Measurements from ENCODE around the gene ARMH1. TPM values are rescaled to one million over a fixed set of nuclear protein-coding genes. Genes with fewer than 3 reads are reported as not detected.
A peak's percentile ranks its signal among the peaks of the same experiment; 100 is the strongest.
"Not testable (repeated sequence)": the region's sequence is repeated elsewhere in the genome, so short reads cannot be mapped to it uniquely, and the experiment has no call there.

Gene ARMH1
- total RNA-seq, 2 experiments from 2014 or later = 139 to 144 TPM

GRCh38 chr1:44652445-44653106 lies 21.9 kb upstream of the ARMH1 start:
- Mint-ChIP-seq H3K4me1 (no peaks in the 10 kb centered on the region), H3K9me3 (no peaks in the 10 kb centered on the region), H3K27ac (peak overlapping the region; percentile 17), H3K27me3 (no peaks in the 10 kb centered on the region), H3K4me3 (no peak overlapping the region), H3K36me3 (no peaks in the 10 kb centered on the region)
- peak; percentile 72 for DNase-seq

- Mint-ChIP-seq H3K27ac (no peak overlapping the region), H3K9me3 (no peaks in the 10 kb centered on the region), H3K36me3 (no peaks in the 10 kb centered on the region), H3K4me3 (no peak overlapping the region), H3K4me1 (no peaks in the 10 kb centered on the region), H3K27me3 (no peaks in the 10 kb centered on the region)
- no peak for DNase-seq
Measured at GRCh38 chr1:44653107-44653964, 21.2 kb upstream of the ARMH1 start.

- no peaks in the 10 kb centered on the region for H3K9me3 Mint-ChIP-seq
Measured at GRCh38 chr1:44654621-44655187, 19.8 kb upstream of the ARMH1 start.

GRCh38 chr1:44655609-44656008 lies 18.9 kb upstream of the ARMH1 start:
- peak; percentile 17 for DNase-seq
- H3K4me1 Mint-ChIP-seq = no peaks in the 10 kb centered on the region
- H3K27ac Mint-ChIP-seq = no peak overlapping the region
- no peak overlapping the region for H3K4me3 Mint-ChIP-seq
- H3K27me3 Mint-ChIP-seq = no peaks in the 10 kb centered on the region
- H3K36me3 Mint-ChIP-seq = no peaks in the 10 kb centered on the region
- no peaks in the 10 kb centered on the region for H3K9me3 Mint-ChIP-seq

More at GRCh38 chr1:44654621-44655187, 19.8 kb upstream of the ARMH1 start:
- H3K4me1 Mint-ChIP-seq = no peaks in the 10 kb centered on the region
- no peak overlapping the region for H3K4me3 Mint-ChIP-seq
- no peaks in the 10 kb centered on the region for H3K36me3 Mint-ChIP-seq
- no peaks in the 10 kb centered on the region for H3K27me3 Mint-ChIP-seq
- no peak overlapping the region for H3K27ac Mint-ChIP-seq
- no peak for DNase-seq

- no peak for DNase-seq
- Mint-ChIP-seq H3K4me1 (peaks cover 7% of the 10 kb centered on the region), H3K27ac (no peak overlapping the region)
Measured at GRCh38 chr1:44659566-44659965, 14.9 kb upstream of the ARMH1 start.

GRCh38 chr1:44660176-44660575 lies 14.3 kb upstream of the ARMH1 start:
- Mint-ChIP-seq H3K36me3 (no peaks in the 10 kb centered on the region), H3K4me1 (peaks cover 14% of the 10 kb centered on the region), H3K27ac (no peak overlapping the region), H3K27me3 (no peaks in the 10 kb centered on the region), H3K4me3 (no peak overlapping the region), H3K9me3 (no peaks in the 10 kb centered on the region)
- no peak for DNase-seq

More at GRCh38 chr1:44659566-44659965, 14.9 kb upstream of the ARMH1 start:
- no peaks in the 10 kb centered on the region for H3K9me3 Mint-ChIP-seq
- no peak overlapping the region for H3K4me3 Mint-ChIP-seq
- no peaks in the 10 kb centered on the region for H3K36me3 Mint-ChIP-seq
- no peaks in the 10 kb centered on the region for H3K27me3 Mint-ChIP-seq

GRCh38 chr1:44661781-44662682 lies 12.5 kb upstream of the ARMH1 start:
- no peak overlapping the region for H3K27ac Mint-ChIP-seq
- no peak for DNase-seq
- peaks cover 17% of the 10 kb centered on the region for H3K4me1 Mint-ChIP-seq
- no peaks in the 10 kb centered on the region for H3K27me3 Mint-ChIP-seq
- no peaks in the 10 kb centered on the region for H3K36me3 Mint-ChIP-seq
- no peak overlapping the region for H3K4me3 Mint-ChIP-seq
- H3K9me3 Mint-ChIP-seq = no peaks in the 10 kb centered on the region

- H3K9me3 Mint-ChIP-seq = no peaks in the 10 kb centered on the region
- no peaks in the 10 kb centered on the region for H3K36me3 Mint-ChIP-seq
- H3K27ac Mint-ChIP-seq = no peak overlapping the region
- H3K4me1 Mint-ChIP-seq = peaks cover 17% of the 10 kb centered on the region
- H3K27me3 Mint-ChIP-seq = no peaks in the 10 kb centered on the region
- no peak for DNase-seq
- H3K4me3 Mint-ChIP-seq = no peak overlapping the region
Measured at GRCh38 chr1:44662683-44663030, 11.9 kb upstream of the ARMH1 start.

- Mint-ChIP-seq H3K27me3 (no peaks in the 10 kb centered on the region), H3K4me3 (no peak overlapping the region), H3K36me3 (no peaks in the 10 kb centered on the region), H3K27ac (no peak overlapping the region), H3K9me3 (no peaks in the 10 kb centered on the region), H3K4me1 (peaks cover 17% of the 10 kb centered on the region)
- no peak for DNase-seq
Measured at GRCh38 chr1:44663417-44663816, 11.1 kb upstream of the ARMH1 start.

- Mint-ChIP-seq H3K4me3 (peak overlapping the region; percentile 29), H3K36me3 (no peaks in the 10 kb centered on the region), H3K9me3 (no peaks in the 10 kb centered on the region), H3K27me3 (no peaks in the 10 kb centered on the region), H3K4me1 (peaks cover 17% of the 10 kb centered on the region), H3K27ac (peak overlapping the region; percentile 81)
- peak; percentile 59 for DNase-seq
Measured at GRCh38 chr1:44664730-44665370, 9.7 kb upstream of the ARMH1 start.

GRCh38 chr1:44666719-44667118 lies 7.8 kb upstream of the ARMH1 start:
- H3K4me1 Mint-ChIP-seq = peaks cover 17% of the 10 kb centered on the region
- not testable (repeated sequence) for H3K27me3 Mint-ChIP-seq, H3K9me3 Mint-ChIP-seq, DNase-seq, H3K27ac Mint-ChIP-seq, H3K36me3 Mint-ChIP-seq, H3K4me3 Mint-ChIP-seq

GRCh38 chr1:44670751-44671640 lies 3.5 kb upstream of the ARMH1 start:
- no peaks in the 10 kb centered on the region for H3K9me3 Mint-ChIP-seq
- H3K4me3 Mint-ChIP-seq = no peak overlapping the region
- DNase-seq = no peak
- peaks cover 19% of the 10 kb centered on the region for H3K4me1 Mint-ChIP-seq
- H3K27ac Mint-ChIP-seq = no peak overlapping the region
- no peaks in the 10 kb centered on the region for H3K36me3 Mint-ChIP-seq
- no peaks in the 10 kb centered on the region for H3K27me3 Mint-ChIP-seq

GRCh38 chr1:44672254-44672955 lies 2.1 kb upstream of the ARMH1 start:
- Mint-ChIP-seq H3K36me3 (no peaks in the 10 kb centered on the region), H3K27me3 (no peaks in the 10 kb centered on the region), H3K4me1 (peaks cover 19% of the 10 kb centered on the region), H3K4me3 (no peak overlapping the region), H3K27ac (no peak overlapping the region), H3K9me3 (no peaks in the 10 kb centered on the region)
- no peak for DNase-seq
